Measurements from ENCODE around the gene CAPN3. TPM values are rescaled to one million over a fixed set of nuclear protein-coding genes. Genes with fewer than 3 reads are reported as not detected.

Gene CAPN3
- total and polyA plus RNA-seq, 7 donors = 4.4 to 18.8 (median 6.8) TPM

GRCh38 chr15:42385206-42385979, 26.1 kb downstream of the CAPN3 start:
- Histone ChIP-seq H3K9me3 (no peaks in the 10 kb centered on the region), H3K36me3 (no peaks in the 10 kb centered on the region), H3K4me1 (no peaks in the 10 kb centered on the region), H3K27me3 (no peaks in the 10 kb centered on the region), H3K4me3 (no peak overlapping the region), H3K27ac (no peak overlapping the region)
- intact Hi-C loops (cut with DNase I) = no loop called here
- no peak for DNase-seq
- no peak for TF ChIP-seq POLR2AphosphoS5 (IDR thresholded peaks at IDR 0.05)
- no peak for TF ChIP-seq POLR2A (IDR thresholded peaks at IDR 0.05)
- no peak for TF ChIP-seq EP300 (IDR thresholded peaks at IDR 0.05)
- no peak for TF ChIP-seq CTCF (IDR thresholded peaks at IDR 0.05)
- 15 to 39% methylated on average over 5 of the region's 5 CpGs for WGBS, 2 donors

GRCh38 chr15:42385980-42386700, 26.8 kb downstream of the CAPN3 start:
- TF ChIP-seq POLR2A (IDR thresholded peaks at IDR 0.05) = no peak
- intact Hi-C loops (cut with DNase I) = no loop called here
- no peak for DNase-seq
- Histone ChIP-seq H3K36me3 (no peaks in the 10 kb centered on the region), H3K4me3 (no peak overlapping the region), H3K4me1 (no peaks in the 10 kb centered on the region), H3K9me3 (no peaks in the 10 kb centered on the region), H3K27ac (no peak overlapping the region), H3K27me3 (no peaks in the 10 kb centered on the region)
- 80 to 90% methylated on average over 12 of the region's 12 CpGs for WGBS, 2 donors

GRCh38 chr15:42387603-42388002, 28.3 kb downstream of the CAPN3 start:
- Histone ChIP-seq H3K4me3 (no peak overlapping the region), H3K36me3 (no peaks in the 10 kb centered on the region), H3K9me3 (no peaks in the 10 kb centered on the region), H3K27me3 (no peaks in the 10 kb centered on the region), H3K4me1 (no peaks in the 10 kb centered on the region), H3K27ac (no peak overlapping the region)
- no peak for DNase-seq
- TF ChIP-seq POLR2A (IDR thresholded peaks at IDR 0.05) (no peak), CTCF (IDR thresholded peaks at IDR 0.05) (no peak), EP300 (IDR thresholded peaks at IDR 0.05) (no peak), POLR2AphosphoS5 (IDR thresholded peaks at IDR 0.05) (no peak)
- intact Hi-C loops (cut with DNase I) = no loop called here
- 77 to 90% methylated on average over 8 of the region's 8 CpGs for WGBS, 2 donors

- no peaks in the 10 kb centered on the region for H3K4me1 ChIP-seq
- DNase-seq = no peak
- H3K36me3 ChIP-seq = no peaks in the 10 kb centered on the region
- no peaks in the 10 kb centered on the region for H3K27me3 ChIP-seq
- no peak for TF ChIP-seq POLR2A (IDR thresholded peaks at IDR 0.05)
- TF ChIP-seq POLR2AphosphoS5 (IDR thresholded peaks at IDR 0.05) = no peak
- no peak for TF ChIP-seq CTCF (IDR thresholded peaks at IDR 0.05)
- no peak for TF ChIP-seq EP300 (IDR thresholded peaks at IDR 0.05)
- no peaks in the 10 kb centered on the region for H3K9me3 ChIP-seq
- intact Hi-C loops (cut with DNase I) = no loop called here
- WGBS, 2 donors = 17 to 75% methylated on average over 11 of the region's 11 CpGs
- H3K4me3 ChIP-seq = no peak overlapping the region
- no peak overlapping the region for H3K27ac ChIP-seq
These were observed 33.2 kb downstream of the CAPN3 start for GRCh38 chr15:42392309-42393024.

GRCh38 chr15:42394106-42394505, 34.8 kb downstream of the CAPN3 start:
- TF ChIP-seq POLR2A (IDR thresholded peaks at IDR 0.05) = no peak
- TF ChIP-seq POLR2AphosphoS5 (IDR thresholded peaks at IDR 0.05) = no peak
- no peak for TF ChIP-seq EP300 (IDR thresholded peaks at IDR 0.05)
- TF ChIP-seq CTCF (IDR thresholded peaks at IDR 0.05) = no peak
- intact Hi-C loops (cut with DNase I) = no loop called here
- Histone ChIP-seq H3K27ac (no peak overlapping the region), H3K36me3 (no peaks in the 10 kb centered on the region), H3K27me3 (no peaks in the 10 kb centered on the region), H3K9me3 (no peaks in the 10 kb centered on the region), H3K4me1 (no peaks in the 10 kb centered on the region), H3K4me3 (no peak overlapping the region)
- DNase-seq = no peak
- 88 to 90% methylated on average over 13 of the region's 13 CpGs for WGBS, 2 donors

Data from sigmoid colon (tissue), 7 donors.